ENCODE data around the gene ITGA2B. TPM values are rescaled to one million over a fixed set of nuclear protein-coding genes. Genes with fewer than 3 reads are reported as not detected.
"Not testable (repeated sequence)": the region's sequence is repeated elsewhere in the genome, so short reads cannot be mapped to it uniquely, and the experiment has no call there.

Gene ITGA2B
- total RNA-seq, 1 donor from 2014 or later = 0.04 TPM

- DNase-seq (ENCODE audit: low read depth) = peak; percentile 96
- H3K4me3 ChIP-seq (ENCODE audit: low read depth, low read length) = peak within 1 kb of the TSS; percentile 89
- no peaks in the 10 kb centered on the region for H3K27me3 ChIP-seq (ENCODE audit: control insufficient read depth, insufficient read depth, low read length)
- TF ChIP-seq CTCF (IDR thresholded peaks at IDR 0.05; ENCODE audit: insufficient read depth, low read length, poor library complexity, severe bottlenecking) = no peak
- H3K36me3 ChIP-seq (ENCODE audit: control insufficient read depth, insufficient read depth, low read length) = no peaks in the 10 kb centered on the region
Measured at GRCh38 chr17:44344939-44345453, 44.5 kb downstream of the ITGA2B start, which contains the start of gene GRN. Gene GRN, plus strand, starts transcription at chr17:44345302. Its CDS starts 3,863 bp downstream, at chr17:44349165.

GRCh38 chr17:44343510-44344209 is 45.8 kb downstream of the ITGA2B start:
- Histone ChIP-seq H3K27me3 (ENCODE audit: control insufficient read depth, insufficient read depth, low read length) (no peaks in the 10 kb centered on the region), H3K4me3 (ENCODE audit: low read depth, low read length) (no peak overlapping the region), H3K36me3 (ENCODE audit: control insufficient read depth, insufficient read depth, low read length) (no peaks in the 10 kb centered on the region)
- DNase-seq (ENCODE audit: low read depth) = no peak
- no peak for TF ChIP-seq CTCF (IDR thresholded peaks at IDR 0.05; ENCODE audit: insufficient read depth, low read length, poor library complexity, severe bottlenecking)

GRCh38 chr17:44340553-44340952 is 48.9 kb downstream of the ITGA2B start:
- not testable (repeated sequence) for H3K4me3 ChIP-seq (ENCODE audit: low read depth, low read length); H3K27me3 ChIP-seq (ENCODE audit: control insufficient read depth, insufficient read depth, low read length); DNase-seq (ENCODE audit: low read depth); H3K36me3 ChIP-seq (ENCODE audit: control insufficient read depth, insufficient read depth, low read length)

GRCh38 chr17:44338702-44339101 is 50.7 kb downstream of the ITGA2B start:
- H3K36me3 ChIP-seq (ENCODE audit: control insufficient read depth, insufficient read depth, low read length) = no peaks in the 10 kb centered on the region
- TF ChIP-seq CTCF (IDR thresholded peaks at IDR 0.05; ENCODE audit: insufficient read depth, low read length, poor library complexity, severe bottlenecking) = no peak
- DNase-seq (ENCODE audit: low read depth) = no peak
- no peak overlapping the region for H3K4me3 ChIP-seq (ENCODE audit: low read depth, low read length)
- no peaks in the 10 kb centered on the region for H3K27me3 ChIP-seq (ENCODE audit: control insufficient read depth, insufficient read depth, low read length)

GRCh38 chr17:44335968-44336367 is 53.5 kb downstream of the ITGA2B start:
- H3K4me3 ChIP-seq (ENCODE audit: low read depth, low read length) = no peak overlapping the region
- H3K27me3 ChIP-seq (ENCODE audit: control insufficient read depth, insufficient read depth, low read length) = no peaks in the 10 kb centered on the region
- no peaks in the 10 kb centered on the region for H3K36me3 ChIP-seq (ENCODE audit: control insufficient read depth, insufficient read depth, low read length)
- no peak for DNase-seq (ENCODE audit: low read depth)
- no peak for TF ChIP-seq CTCF (IDR thresholded peaks at IDR 0.05; ENCODE audit: insufficient read depth, low read length, poor library complexity, severe bottlenecking)

- DNase-seq (ENCODE audit: low read depth) = no peak
- TF ChIP-seq CTCF (IDR thresholded peaks at IDR 0.05; ENCODE audit: insufficient read depth, low read length, poor library complexity, severe bottlenecking) = no peak
- Histone ChIP-seq H3K27me3 (ENCODE audit: control insufficient read depth, insufficient read depth, low read length) (no peaks in the 10 kb centered on the region), H3K36me3 (ENCODE audit: control insufficient read depth, insufficient read depth, low read length) (no peaks in the 10 kb centered on the region), H3K4me3 (ENCODE audit: low read depth, low read length) (no peak overlapping the region)
Measured at GRCh38 chr17:44335564-44335963, 53.9 kb downstream of the ITGA2B start.
